ENCODE data around the gene NCOR2.

The NCOR2 gene

DNA sequence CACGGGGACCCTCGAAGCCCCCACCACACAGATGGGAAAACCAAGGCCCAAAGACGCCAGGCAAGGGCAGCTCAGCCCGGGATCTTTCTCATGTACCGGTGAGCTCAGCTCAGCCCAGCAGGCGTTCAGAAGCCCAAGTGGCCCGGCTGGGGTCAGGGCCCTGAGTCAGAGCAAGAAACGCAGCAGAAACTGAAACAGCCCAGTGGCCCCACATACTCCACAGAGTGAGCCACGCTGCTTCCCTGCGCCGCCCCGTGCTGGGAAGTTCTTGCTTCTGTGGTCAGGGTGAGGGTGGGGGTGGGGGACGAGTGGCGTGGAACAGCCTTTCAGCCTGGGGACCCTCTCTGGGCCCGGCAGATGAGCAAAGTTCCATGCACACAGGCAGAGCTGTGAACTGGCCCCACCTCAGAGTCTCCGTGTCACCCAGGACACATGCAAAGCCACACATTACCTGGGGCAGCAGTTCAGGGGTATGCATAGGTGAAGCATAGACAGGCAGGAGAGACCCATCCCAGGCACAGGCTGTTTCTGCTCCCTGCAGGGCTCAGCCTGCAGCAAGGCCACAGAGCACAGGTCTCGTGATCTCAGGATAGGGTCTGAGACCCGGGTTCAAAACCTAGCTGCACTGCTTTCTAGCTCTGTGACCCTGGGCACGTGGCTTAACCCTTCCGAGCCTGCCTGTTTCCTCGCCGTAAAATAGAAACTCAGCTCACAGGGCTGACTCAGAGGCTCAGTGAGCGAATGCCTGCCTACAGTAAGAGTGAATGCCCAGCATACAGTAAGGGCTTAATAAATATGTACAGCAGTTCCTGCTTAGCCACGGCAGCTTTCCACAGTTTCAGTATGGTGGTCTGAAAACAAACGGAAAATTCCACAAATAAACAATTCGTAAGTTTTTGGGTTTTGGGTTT is 21.6 kb downstream of the NCOR2 start:
- peak; percentile 82 for DNase-seq (ENCODE audit: insufficient read length, low spot score)
- FAIRE-seq, result peak; percentile 96

DNA sequence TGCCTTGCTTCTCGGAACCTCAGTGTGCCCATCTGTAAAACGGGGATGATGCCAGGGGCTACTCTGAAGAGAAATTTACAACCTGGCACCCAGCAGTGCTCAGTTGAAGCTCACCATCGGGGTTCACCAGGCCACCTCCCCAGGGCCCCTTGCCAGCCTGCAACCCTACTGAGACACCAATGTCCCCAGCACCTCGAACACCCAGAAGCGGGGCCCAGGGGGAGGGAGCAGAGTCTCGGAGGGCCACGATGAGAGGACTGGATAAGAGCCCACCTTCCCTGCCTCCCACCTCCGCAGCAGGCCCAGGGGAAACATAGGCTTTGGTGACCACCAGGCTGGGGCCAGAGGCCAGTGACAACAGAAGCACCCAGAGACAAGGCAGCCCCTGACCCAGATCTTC is 22.4 kb downstream of the NCOR2 start:
- FAIRE-seq, result no peak
- DNase-seq (ENCODE audit: insufficient read length, low spot score), result no peak

DNA sequence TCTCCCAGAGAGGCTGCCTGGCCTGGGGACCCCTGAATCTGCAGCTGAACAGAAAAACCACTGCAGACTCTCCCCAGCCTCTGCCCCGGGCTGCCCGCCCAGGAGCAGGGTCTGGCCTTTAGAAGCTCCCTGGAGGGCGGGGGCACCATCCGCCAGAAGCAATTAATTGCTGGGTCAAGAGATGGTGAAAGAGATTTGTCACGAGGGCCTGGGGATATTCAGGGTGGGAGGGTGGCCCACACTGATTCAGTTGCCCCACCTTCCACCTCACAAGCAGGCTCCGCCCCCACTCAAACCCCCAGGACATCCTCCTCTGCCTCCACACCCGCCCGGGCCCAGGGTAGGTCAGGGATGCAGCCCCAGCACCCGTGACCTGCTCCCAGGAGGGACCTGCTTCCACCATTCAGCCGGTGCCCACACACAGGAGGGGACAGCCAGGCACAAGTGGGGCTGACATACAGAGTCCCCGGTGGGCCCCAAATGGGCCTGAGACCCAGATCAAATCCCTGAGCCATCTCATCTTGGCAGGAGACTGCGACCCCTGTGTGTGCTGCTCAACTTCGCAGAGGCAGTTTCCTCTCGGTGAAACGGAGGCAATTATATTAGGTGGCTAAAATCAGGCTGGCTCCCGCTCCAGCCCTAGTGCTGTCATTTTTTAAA is 23.0 kb downstream of the NCOR2 start:
- FAIRE-seq, result peak; percentile 71
- no peak for DNase-seq (ENCODE audit: insufficient read length, low spot score)

DNA sequence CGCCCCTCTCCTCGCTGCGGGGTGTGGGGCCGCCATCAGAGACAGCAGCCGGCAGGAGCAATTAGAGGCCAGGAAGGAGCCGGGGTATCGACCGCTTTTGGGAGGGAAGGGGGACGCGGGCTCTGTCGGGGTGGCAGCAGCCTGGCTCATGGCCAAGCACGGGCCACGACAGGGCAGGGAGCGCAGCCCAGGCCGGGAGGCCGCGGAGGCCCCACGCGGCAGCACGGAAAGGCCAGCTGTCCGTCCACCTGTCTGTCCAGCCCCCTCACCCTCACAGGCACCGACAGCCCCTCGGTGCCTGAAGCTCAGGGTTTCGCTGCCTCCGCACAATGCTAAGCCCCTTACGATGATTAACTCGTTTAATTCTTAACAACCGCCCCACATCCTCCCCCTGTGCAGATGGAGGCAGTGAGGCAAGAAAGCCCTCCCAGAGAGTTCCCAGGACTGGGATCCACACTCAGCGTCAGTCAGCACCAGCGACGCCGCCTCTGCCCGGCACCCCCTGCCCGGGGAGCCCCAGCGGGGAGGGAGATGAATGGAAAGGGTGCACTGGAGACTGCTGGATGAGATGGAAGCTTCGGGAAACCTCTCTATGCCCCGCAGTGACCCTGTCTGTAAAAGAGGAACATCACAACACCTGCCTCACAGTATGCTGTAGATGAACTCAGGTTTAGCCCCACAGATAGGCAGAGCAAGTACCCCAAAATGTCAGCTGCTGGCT is 23.7 kb downstream of the NCOR2 start:
- no peak for DNase-seq (ENCODE audit: insufficient read length, low spot score)

DNA sequence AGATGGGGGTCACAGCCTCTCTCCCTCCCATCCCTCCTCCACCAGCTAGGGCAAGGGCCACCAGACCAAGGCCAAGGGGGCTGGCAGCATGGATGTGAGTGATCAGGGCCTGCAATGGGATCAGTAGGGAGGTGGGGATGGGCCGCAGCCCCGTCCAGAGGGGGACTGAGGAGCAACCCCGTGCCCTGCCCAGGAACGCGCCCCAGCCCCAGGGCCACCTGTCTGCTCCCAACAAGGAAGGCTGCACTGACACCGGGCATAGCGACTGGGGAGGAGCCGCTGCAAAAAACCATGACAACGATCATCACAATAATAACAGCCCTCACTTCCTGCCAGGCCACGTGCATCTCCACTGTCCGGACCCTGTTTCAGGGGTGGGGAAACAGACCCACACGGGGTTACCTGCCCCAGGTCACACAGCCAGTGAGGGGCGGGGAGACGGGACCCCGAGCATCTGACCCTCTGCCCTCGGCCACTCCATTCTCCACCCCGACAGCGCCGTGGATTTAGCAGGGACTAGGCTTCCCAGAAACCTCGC is 24.3 kb downstream of the NCOR2 start:
- FAIRE-seq (peak; percentile 81), DNase-seq (ENCODE audit: insufficient read length, low spot score) (peak; percentile 81)

More for the DNA sequence above, 23.7 kb downstream of the NCOR2 start:
- FAIRE-seq, result peak; percentile 83

DNA sequence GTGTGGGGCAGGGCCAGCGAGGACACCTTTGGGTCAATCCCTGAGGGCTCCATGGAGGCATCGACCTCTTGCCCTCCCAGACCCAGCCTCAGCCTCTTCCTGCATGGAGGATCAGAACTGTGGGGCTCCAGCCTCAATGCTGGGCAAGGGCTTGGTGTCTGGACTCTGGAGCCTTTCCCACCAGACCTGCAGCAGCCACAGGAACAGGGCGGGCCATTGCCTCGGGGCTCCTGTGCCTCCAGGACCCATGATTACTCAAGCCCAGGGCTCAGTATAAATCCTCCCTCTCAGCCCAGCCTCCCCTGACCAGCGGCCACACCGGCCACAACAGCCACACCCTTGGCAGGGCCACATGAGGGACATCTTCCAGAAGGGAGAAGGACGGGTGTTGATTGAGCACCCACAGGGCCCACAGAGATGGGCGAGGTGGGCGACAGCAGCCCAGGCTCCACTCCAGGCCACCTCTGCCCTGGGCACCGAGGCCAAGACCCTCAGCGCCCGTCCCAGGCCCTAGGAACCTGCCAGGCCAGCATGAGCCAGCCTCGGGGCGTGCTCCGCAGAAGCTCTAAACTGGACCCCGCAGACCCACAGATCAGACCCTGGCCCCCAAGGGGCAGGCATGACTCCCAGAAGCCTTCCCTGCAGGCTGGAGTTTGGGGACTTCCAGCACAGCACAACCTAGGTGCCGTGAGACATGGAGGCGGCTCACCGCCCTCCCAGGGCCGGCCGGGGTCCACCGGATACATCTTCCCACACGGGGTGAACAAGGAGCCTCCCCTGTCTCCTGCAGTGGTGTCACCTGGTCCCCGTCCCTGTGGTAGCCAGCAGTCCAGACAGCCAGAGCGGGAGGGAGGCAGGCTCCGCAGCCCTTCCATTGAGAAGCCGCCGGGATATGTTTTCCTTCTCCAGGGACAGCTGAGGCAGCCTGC is 25.1 kb downstream of the NCOR2 start:
- DNase-seq (ENCODE audit: insufficient read length, low spot score) (no peak), FAIRE-seq (no peak)

DNA sequence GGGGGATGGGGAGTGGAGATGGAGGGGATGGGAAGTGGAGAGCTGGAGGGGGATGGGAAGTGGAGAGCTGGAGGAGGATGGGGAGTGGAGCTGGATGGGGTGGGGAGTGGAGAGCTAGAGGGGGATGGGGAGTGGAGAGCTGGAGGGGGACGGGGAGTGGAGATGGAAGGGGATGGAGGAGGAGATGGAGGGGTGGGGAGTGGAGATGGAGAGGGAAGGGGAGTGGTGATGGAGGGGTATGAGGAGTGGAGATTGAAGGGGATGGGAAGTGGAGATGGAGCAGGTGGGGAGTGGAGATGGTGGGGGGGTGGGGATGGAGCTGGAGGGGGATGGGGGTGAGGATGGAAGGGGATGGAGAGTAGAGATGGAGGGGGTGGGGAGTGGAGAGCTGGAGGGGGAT is 26.1 kb downstream of the NCOR2 start:
- FAIRE-seq, result no peak
- DNase-seq (ENCODE audit: insufficient read length, low spot score), result no peak

DNA sequence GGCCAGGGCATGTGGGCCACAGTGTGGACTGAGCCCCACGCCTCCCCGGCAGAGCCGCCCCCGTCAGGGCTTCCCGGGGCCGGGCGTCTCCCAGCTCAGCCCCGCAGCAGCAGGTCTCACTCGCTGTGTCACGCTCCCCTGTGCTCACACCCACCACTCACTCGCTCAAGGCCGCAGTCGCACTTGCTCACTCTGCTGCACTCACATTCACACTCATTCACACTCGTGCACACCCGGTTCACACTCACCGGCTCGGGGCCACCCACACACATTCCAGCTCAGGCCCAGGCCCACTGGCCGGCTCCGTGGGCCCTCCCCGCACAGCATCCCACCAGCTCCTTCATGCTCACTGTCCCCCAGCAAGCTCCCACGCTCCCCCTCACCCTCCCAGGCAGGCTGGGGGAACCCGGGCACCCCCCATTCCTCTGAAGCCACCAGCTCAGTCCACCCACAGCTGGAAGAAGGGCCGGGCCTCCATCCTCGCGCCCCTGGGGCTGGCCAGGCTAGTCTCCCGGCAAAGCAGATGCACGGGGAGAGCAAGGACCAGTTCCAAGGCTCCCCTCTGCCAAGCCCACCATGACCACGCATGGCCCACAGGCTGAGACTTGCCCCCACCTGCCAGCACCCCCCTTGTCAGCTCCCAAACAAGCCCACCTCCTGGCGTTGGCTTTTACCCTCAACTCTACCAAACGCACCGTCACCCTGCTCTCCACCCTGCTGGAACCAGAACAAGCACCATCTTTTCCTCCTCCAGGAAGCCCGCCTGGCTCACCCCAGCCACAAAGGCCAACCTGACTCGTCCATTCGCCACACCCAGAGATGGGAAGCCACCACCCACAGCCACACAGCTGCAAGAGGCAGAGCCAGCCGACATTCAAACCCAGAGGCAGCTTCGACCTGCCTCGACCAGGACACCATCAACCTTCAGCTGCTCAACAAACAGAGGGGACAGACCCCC is 28.0 kb downstream of the NCOR2 start:
- FAIRE-seq (no peak), DNase-seq (ENCODE audit: insufficient read length, low spot score) (no peak)

DNA sequence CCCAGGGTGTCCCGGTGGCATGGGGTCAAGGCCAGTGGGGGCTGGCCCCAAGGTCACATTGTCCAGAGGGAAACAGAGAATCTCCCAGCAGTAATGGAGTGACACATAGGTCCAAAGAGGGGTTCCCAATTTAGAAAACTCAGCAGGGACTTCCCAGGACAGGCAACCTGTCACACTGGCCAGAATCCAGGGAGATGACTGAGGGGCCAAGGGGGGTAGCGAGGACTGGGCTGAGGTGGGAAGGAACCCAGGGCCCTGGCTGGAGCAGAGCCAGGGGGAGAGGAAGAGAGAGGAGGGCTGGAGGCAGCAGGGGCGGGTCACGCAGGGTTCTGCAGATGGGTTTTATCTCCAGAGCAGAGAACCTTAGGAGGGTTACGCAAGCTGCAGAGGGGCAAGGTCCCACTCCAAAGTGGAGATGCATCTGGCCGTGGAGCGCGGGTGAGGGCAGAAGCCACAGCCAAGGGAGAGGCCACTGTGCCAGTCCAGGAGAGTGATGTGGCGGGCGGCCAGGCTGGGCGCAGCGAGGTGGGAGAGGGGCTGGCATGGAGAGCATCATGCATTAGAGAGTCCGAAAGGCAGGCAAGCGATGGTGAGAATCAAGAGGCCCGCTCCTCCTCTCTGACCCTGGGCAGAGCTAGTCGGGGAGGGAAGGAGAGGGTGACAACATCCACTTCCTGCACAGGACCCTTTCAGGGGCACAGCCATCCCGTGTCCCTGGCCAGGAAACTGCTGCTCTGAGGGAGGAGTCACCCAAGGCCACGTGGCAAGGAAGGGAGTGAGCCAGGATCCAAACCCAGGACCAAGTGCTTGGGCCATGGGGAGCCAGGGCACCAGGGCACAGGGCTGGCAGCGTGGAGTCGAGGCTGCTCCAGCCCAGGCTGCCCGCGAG is 29.0 kb downstream of the NCOR2 start:
- DNase-seq (ENCODE audit: insufficient read length, low spot score) (no peak), FAIRE-seq (no peak)

DNA sequence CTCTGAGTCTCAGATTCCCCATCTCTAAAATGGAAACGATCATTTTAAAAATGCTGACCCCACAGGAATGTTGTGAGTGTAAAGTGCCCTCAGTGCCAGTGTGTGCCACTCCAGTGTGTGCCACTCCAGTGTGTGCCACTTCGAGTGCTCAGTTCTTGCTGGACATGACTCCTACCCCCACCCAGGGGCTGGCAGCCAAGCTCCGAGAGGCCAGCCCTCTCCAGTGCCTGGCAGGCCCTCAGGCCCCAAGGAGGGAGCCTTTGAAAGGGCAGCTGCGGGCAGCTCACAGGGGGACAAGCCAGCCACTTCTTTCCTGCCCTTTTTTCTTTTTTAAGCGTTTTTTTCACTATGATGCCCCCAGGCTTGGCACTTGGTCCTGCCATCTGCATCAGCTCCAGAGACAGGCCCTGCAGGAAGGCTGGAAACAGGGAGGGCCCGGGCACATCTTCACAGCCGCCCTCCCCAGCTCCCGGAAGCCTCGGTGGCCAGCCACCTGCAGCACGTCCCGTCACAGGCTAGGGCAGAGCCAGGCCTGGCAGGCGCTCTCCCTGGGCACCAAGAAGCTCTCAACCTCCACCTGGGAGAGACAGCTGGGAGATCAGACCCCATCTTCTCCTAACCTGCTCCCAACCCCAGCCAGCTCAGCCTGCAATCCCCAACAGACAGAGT is 29.8 kb downstream of the NCOR2 start:
- no peak for FAIRE-seq
- no peak for DNase-seq (ENCODE audit: insufficient read length, low spot score)

DNA sequence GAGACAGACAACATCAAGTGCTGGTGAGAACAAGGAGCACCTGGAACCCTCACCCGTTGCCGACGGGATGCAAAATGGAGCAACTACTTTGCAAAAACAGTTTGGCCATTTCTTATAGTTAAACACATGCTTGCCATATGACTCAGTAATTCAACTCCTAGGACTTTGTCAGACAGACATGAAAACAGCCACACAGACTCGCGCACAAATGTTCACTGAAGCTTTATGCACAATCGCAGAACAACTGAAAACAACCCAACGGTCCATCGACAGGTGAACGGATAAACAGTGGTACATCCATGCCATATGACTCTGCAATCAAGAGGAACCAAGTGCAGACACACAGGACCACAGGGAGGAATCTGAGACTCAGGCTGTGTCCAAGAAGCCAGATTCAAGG is 30.8 kb downstream of the NCOR2 start:
- DNase-seq (ENCODE audit: insufficient read length, low spot score) (no peak), FAIRE-seq (no peak)

DNA sequence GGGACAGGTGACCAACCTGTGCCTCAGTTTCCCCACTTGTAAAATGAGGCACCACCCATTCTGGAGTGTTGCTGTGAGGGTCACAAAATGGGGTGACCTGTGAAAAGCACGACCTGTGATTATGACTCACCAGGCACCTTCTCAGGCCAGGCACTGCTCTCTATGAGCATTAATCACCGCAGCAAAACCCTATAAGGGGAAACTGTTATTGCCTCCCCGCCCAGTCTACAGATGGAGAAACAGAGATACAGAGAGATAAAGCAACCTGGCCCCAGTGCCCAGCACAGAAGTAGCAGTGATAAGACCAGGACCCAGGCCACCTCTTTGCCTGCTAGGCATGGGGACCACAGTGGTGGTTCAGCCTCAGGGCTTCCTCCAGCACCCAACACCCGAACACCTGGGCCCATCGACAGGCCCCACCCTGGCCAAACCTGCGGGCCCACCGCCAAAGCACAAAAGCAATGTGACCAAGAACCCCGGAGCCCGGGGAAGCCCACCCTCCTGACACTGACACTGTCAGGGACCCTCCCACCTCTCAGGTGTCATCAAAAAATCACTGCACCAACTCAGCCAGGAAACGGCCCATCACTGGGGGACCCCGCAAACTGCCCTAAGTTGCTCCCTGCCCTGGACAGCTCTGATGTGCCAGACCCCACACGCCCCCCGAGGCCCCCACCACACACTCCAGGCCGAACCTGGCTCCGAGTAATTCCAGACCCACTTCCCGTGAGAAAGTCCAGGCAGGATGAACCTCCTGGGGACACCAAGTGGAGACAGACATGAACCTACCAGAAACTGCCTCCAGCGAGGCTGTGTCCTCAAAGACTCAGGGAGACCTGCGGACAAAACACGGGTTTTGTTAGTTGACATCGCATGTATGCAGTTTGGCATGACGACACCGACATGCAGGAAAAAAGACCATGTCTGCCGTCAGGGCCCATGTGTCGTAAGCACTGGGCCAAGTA is 32.4 kb downstream of the NCOR2 start:
- no peak for DNase-seq (ENCODE audit: insufficient read length, low spot score)
- FAIRE-seq, result no peak

DNA sequence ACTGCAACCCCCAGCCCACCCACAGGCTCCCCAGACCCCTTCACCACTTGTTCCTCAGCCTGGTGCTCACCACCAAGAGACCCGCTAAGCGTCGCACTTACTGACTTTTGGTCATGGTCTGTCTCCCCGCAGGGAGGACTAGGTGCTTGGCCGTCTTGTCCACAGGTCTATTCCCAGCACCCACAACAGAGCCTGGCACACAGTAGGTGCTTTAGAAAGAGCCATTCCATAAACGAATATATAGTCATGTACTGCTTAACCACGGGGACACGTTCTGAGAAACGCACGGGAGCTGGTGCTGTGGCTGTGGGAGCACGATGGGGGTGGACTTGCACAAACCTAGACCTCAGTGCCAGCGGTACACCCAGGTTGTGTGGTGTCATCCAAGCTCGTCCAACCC is 34.0 kb downstream of the NCOR2 start:
- FAIRE-seq (no peak), DNase-seq (ENCODE audit: insufficient read length, low spot score) (no peak)

DNA sequence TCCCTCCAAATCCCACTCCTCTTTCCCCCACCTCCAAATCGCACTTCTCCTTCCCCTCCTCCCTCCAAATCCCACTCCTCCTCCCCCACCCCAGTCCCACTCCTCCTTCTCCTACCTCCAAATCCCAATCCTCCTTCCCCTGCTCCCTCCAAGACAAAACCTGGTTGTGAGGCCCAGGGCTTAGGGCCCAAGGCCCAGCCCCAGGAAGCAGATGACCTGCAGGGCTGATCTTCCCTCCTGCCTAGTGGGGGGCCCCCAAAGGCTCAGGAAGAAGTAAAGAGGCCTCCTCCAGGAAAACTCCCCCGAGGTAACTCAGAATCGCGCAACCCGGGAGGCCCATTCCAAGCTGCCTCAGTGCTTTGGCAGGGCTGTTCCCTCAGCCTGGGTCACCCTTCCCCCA is 34.4 kb downstream of the NCOR2 start:
- DNase-seq (ENCODE audit: insufficient read length, low spot score) (no peak), FAIRE-seq (no peak)

DNA sequence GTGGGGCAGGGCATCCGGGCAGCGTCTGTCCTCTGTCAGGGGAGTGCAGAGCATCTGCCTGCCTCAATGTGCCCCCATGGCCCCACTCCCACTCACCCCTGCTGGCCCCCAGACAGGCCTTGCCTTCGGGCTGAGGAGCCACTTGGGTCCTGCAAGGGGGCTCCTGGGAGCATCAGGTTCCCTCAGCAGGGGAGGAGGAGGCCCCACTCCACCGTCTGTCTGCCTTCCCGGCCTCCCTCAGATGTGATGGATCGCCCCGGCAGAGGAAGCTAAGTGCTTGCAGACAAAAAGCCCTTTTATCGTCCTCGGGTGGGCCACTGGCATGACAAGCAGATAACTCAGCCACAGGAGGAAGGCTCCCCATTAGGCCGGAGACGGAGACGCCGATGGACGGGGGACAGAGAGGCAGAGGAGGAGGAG is 35.1 kb downstream of the NCOR2 start:
- FAIRE-seq (no peak), DNase-seq (ENCODE audit: insufficient read length, low spot score) (no peak)

DNA sequence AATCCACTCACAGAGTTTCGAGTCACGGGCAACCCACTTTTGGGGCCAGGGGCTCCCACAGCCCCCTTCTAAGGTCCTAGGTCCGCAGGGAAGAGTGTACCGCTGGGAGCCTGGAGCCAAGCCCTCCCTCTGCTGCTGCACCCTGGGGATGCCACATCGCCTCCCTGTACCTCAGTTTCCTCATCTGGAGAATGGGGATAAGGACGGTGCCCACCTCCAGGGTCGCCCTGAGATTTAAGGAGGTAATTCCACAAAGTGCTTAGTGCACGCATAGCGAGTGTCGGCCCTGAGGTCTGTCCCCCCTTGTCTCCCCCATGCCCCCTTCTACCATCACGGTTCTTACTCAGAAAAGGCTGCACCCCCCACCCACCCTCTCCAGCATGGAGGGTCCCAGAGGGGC is 35.5 kb downstream of the NCOR2 start:
- FAIRE-seq (no peak), DNase-seq (ENCODE audit: insufficient read length, low spot score) (no peak)
